HG03108 (cell line): ENCODE measurements around the gene TEAD1.

Source experiments
- ATAC-seq: cut with Tn5 transposase; IDR thresholded peaks from one replicate; pipeline ENCODE4 v1.9.1; 2021; ENCODE audit warnings: moderate library complexity; ENCODE audit not compliant: unreplicated experiment

The TEAD1 gene

DNA sequence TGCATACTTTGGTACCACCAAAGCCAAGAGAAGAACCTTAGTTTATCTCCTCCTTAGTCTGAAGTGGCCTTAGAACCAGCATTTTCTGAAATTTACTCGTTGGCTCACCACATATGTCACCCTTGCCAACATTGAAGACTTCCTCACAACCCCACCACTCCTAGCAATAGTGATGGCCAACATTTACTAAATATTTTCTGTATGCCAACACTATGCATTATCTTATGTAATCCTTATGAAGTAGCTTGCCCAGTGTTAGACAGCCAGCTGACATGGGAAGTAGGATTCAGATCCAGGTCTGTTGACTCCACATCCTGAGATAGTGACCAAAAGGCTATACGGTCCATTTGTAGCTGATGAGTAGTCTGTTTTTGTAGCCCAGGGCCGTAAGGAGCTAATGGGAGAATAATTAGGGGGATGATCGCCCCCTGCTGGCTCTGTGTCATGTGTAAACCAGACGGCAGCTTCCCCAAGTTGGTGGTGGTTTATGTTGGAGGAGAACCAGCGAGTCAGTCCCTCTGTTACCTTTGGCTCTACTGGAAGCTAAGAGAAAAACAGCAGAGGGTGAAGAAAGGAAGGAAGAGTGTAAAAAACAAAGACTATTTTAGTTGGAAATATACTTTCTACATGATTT is 214.4 kb downstream of the TEAD1 start:
- no peak for ATAC-seq

DNA sequence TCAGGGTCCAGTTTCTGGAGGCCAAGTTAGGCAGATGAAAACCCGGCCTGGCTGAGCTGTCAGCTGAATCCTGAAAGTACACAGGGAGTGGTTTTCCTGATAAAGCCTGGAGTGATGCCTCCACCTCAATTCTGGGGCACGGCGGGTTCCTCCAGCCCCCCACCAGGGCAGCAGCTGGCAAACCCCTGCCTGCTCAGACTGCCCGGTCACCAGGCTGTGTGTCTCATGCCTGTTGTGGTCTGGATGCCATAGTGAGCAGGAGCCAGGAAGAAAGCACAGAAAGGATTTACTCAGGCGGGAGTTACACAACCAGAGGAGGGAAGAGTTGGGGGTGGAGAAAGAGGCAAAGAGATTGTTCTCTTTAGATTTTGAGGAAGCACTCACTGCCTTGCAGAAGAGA is 215.0 kb downstream of the TEAD1 start:
- ATAC-seq, result no peak

GRCh38 chr11:12890476-12890875 is 216.3 kb downstream of the TEAD1 start:
- no peak for ATAC-seq

GRCh38 chr11:12893787-12894672 is 219.8 kb downstream of the TEAD1 start:
- no peak for ATAC-seq

DNA sequence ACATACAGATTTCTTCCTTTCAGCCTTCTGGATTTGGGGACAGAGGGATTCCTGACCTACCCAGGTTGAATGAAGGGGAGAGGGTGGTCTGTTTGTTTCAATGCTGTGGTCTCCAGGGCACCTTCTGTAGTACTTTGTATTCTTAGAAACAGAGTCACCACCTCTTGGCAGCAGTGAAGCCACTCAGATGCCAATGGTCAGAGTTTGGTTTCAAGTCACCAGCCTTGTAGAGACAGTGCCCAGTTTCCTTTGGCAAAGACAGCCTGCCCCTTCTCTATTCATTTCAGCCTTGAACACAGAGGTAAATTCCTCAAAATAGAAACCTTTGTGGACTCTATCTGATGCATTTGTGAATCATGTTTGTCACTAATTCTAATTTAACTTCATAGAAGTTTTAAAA is 223.2 kb downstream of the TEAD1 start:
- ATAC-seq, result no peak

GRCh38 chr11:12897867-12898266 is 223.6 kb downstream of the TEAD1 start:
- no peak for ATAC-seq

GRCh38 chr11:12900496-12900895 is 226.3 kb downstream of the TEAD1 start:
- ATAC-seq, result no peak

GRCh38 chr11:12901272-12901671 is 227.1 kb downstream of the TEAD1 start:
- ATAC-seq, result no peak

- no peak for ATAC-seq
Measured at GRCh38 chr11:12901874-12902481, 227.8 kb downstream of the TEAD1 start.

GRCh38 chr11:12902791-12903486 is 228.7 kb downstream of the TEAD1 start:
- ATAC-seq, result no peak

- ATAC-seq, result no peak
Measured at GRCh38 chr11:12905435-12905834, 231.2 kb downstream of the TEAD1 start.

GRCh38 chr11:12906501-12906900 is 232.3 kb downstream of the TEAD1 start:
- no peak for ATAC-seq

DNA sequence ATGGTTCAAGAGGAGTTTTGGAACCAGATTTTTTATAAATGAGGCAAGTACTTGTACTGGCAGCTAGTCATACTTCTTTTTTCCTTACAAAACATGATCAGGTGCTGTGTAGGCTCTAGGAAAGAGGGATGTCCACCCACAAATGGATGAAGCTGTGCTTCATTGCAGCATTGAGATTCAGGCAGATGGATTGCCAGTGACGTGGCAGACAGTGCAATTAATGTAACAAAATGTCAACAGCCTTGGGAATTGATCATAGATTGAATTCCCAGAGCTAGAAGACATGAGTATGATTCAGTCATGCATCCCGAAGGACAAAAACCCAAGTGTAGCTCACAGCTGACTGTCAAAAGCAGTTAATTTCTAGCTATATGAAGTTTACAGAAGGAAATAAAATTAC is 235.7 kb downstream of the TEAD1 start:
- no peak for ATAC-seq

DNA sequence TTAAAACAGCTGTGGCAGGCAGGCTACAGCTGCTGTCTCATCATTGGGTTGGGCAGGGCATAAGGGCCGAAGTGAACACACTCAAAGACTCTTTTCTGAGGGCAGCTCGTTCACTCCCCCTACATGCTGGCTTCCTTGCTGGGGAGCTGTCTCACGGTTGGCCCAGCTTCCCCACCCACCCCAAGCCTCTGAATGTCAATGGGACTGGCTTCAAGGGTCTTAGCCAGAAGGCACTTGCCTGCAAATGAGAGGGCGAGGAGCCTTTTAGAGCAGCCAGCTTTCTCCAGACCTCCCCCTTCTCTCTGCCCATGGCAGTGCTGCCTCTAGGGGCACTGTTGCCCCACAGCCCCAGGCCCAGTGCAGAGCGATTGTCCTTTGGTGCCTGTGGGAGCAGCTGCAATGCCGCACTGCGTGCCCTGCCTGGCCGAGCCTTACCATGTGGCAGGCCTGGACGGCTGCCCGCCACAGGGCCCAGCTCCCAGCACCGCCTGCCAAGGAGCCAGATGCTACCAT is 240.2 kb downstream of the TEAD1 start:
- ATAC-seq, result no peak

GRCh38 chr11:12915093-12915492 is 240.9 kb downstream of the TEAD1 start:
- ATAC-seq, result no peak

GRCh38 chr11:12917822-12918221 is 243.6 kb downstream of the TEAD1 start:
- no peak for ATAC-seq

GRCh38 chr11:12918667-12919066 is 244.4 kb downstream of the TEAD1 start:
- ATAC-seq, result no peak

GRCh38 chr11:12922418-12922817 is 248.2 kb downstream of the TEAD1 start:
- ATAC-seq, result no peak

GRCh38 chr11:12922980-12923507 is 248.8 kb downstream of the TEAD1 start:
- ATAC-seq, result no peak

- ATAC-seq, result no peak
Measured at GRCh38 chr11:12924650-12925049, 250.4 kb downstream of the TEAD1 start.

GRCh38 chr11:12925520-12925919 is 251.3 kb downstream of the TEAD1 start:
- ATAC-seq, result no peak
